Right hindlimb (tissue), 1 donor: ENCODE data around the gene UBALD1.

Experiments used
- DNase-seq: peaks from one replicate; pipeline ENCODE4 v3.0.0-alpha.2; 2018

UBALD1 gene

GRCh38 chr16:4613636-4614570, 785 bp downstream of the UBALD1 start:
- peak; percentile 59 for DNase-seq

- no peak for DNase-seq
Measured at GRCh38 chr16:4612977-4613635, 1.6 kb downstream of the UBALD1 start.

GRCh38 chr16:4612474-4612931, 2.2 kb downstream of the UBALD1 start:
- no peak for DNase-seq

- DNase-seq: no peak
Measured at GRCh38 chr16:4611337-4612021, 3.2 kb downstream of the UBALD1 start.

- DNase-seq: no peak
Measured at GRCh38 chr16:4610011-4611005, 4.4 kb downstream of the UBALD1 start.

GRCh38 chr16:4609200-4610010, 5.3 kb downstream of the UBALD1 start:
- no peak for DNase-seq

- DNase-seq: no peak
Measured at GRCh38 chr16:4608704-4608980, 6.0 kb downstream of the UBALD1 start.

- no peak for DNase-seq
Measured at GRCh38 chr16:4607841-4608703, 6.6 kb downstream of the UBALD1 start.

GRCh38 chr16:4606354-4606753, 8.3 kb downstream of the UBALD1 start:
- DNase-seq: no peak

GRCh38 chr16:4604401-4604800, 10.3 kb downstream of the UBALD1 start:
- DNase-seq: no peak

GRCh38 chr16:4603624-4604170, 11.0 kb downstream of the UBALD1 start:
- no peak for DNase-seq

GRCh38 chr16:4602331-4602730, 12.4 kb downstream of the UBALD1 start:
- no peak for DNase-seq

GRCh38 chr16:4601864-4602186, 12.9 kb downstream of the UBALD1 start:
- no peak for DNase-seq

- DNase-seq: peak; percentile 85
Measured at GRCh38 chr16:4601036-4601863, 13.4 kb downstream of the UBALD1 start.

GRCh38 chr16:4599545-4599944, 15.1 kb downstream of the UBALD1 start:
- DNase-seq: no peak

- DNase-seq: no peak
Measured at GRCh38 chr16:4599037-4599436, 15.7 kb downstream of the UBALD1 start.

- no peak for DNase-seq
Measured at GRCh38 chr16:4597174-4597573, 17.5 kb downstream of the UBALD1 start.

- DNase-seq: no peak
Measured at GRCh38 chr16:4594433-4595410, 20.0 kb downstream of the UBALD1 start.
